Brain microvascular endothelial cell (primary cell): ENCODE results near the gene MTUS2.

Experiments
- DNase-seq: peaks from one replicate; pipeline ENCODE4 v3.0.0-alpha.2; 2020
- H3K27ac ChIP-seq: fragments of 250-450 bp; sonication (Bioruptor Pico); 2 replicates; pipeline ENCODE4 v1.5.1; 2020; ENCODE audit warnings: mild to moderate bottlenecking, moderate library complexity
- H3K27me3 ChIP-seq: fragments of 250-450 bp; sonication (Bioruptor Pico); replicated peaks from 2 replicates; pipeline ENCODE4 v1.5.1; 2020; ENCODE audit warnings: mild to moderate bottlenecking
- H3K36me3 ChIP-seq: fragments of 250-450 bp; sonication (Bioruptor Pico); replicated peaks from 2 replicates; pipeline ENCODE4 v1.5.1; 2020; ENCODE audit warnings: mild to moderate bottlenecking
- H3K4me3 ChIP-seq: 2 replicates; pipeline ENCODE4 v1.5.1; 2011; ENCODE audit warnings: low read depth, mild to moderate bottlenecking, control low read depth, low read length, moderate library complexity
- CTCF ChIP-seq: IDR thresholded peaks from 2 replicates; pipeline ENCODE4 v1.5.1; 2011; ENCODE audit warnings: low read depth, mild to moderate bottlenecking, moderate library complexity, low read length, control low read depth, inconsistent platforms; ENCODE audit errors: missing control alignments
- in situ Hi-C: cut with HindIII; loops from 2 replicates; pipeline ENCODE4 v1.10.0; 2017; ENCODE audit warnings: low sequenced_read_pairs, low pct_ligation_motif_present

Gene MTUS2

GRCh38 chr13:29165216-29165615 lies 345.1 kb downstream of the MTUS2 start:
- TF ChIP-seq CTCF: no peak
- in situ Hi-C loops: no loop called here
- Histone ChIP-seq H3K27ac (no peak overlapping the region), H3K36me3 (no peaks in the 10 kb centered on the region), H3K27me3 (no peaks in the 10 kb centered on the region), H3K4me3 (no peak overlapping the region)
- DNase-seq: no peak

- no peak for TF ChIP-seq CTCF
- Histone ChIP-seq H3K27me3 (no peaks in the 10 kb centered on the region), H3K27ac (no peak overlapping the region), H3K4me3 (no peak overlapping the region), H3K36me3 (no peaks in the 10 kb centered on the region)
- no peak for DNase-seq
- in situ Hi-C loops: no loop called here
Observed at GRCh38 chr13:29165840-29166239, 345.7 kb downstream of the MTUS2 start.

DNA sequence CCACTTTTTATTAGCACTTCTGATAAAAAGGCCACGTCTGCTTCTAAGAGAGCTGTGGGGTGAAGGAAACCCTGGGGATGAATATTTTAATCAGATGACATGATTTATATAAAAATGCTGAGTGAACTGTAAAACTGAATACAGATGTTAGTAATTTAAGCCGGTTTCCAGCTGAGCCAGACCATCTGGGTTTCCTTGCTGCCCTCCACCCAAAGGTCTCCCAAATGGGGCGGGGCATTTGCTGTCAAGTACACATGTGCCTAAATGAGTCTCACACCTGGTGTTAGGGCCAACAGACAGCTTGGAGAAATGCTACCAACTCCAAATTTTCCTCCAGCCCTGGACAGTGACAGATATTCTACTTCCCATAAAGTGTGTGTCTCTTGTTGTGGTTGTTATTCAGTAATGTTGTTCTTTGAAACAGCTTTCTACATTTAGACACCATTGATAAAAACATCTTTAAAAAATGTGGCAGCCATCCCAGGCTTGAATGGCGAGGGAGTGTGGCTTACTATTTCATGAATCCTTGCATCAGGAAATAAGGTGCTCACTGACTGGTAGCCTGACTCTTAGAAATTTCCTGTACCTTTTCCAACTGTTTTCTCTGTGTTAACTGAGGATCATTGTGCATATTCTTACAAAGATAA lies 350.4 kb downstream of the MTUS2 start:
- Histone ChIP-seq H3K27me3 (no peaks in the 10 kb centered on the region), H3K36me3 (no peaks in the 10 kb centered on the region), H3K4me3 (no peak overlapping the region), H3K27ac (no peak overlapping the region)
- TF ChIP-seq CTCF: no peak
- no peak for DNase-seq
- in situ Hi-C loops: no loop called here

DNA sequence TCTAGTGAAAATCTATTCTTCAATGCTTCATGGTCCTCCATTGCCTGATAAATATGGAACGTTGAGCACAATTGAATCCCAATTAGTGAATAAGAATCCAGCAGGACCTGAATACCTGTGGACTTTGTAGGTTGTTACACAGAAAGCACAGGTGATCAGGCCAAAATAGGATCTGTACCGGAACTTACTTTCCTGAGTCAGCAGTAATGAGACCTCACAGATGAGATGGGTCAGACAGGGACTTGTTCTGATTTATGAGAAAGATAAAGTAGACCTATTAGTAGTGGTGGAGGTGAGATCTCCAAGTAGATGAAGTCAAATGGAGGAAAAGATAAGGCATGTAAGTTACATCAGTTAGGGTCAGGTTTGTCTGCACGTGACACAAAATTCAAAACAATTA lies 351.1 kb downstream of the MTUS2 start:
- DNase-seq: no peak
- in situ Hi-C loops: no loop called here
- Histone ChIP-seq H3K4me3 (no peak overlapping the region), H3K27ac (no peak overlapping the region), H3K27me3 (no peaks in the 10 kb centered on the region), H3K36me3 (no peaks in the 10 kb centered on the region)
- TF ChIP-seq CTCF: no peak

DNA sequence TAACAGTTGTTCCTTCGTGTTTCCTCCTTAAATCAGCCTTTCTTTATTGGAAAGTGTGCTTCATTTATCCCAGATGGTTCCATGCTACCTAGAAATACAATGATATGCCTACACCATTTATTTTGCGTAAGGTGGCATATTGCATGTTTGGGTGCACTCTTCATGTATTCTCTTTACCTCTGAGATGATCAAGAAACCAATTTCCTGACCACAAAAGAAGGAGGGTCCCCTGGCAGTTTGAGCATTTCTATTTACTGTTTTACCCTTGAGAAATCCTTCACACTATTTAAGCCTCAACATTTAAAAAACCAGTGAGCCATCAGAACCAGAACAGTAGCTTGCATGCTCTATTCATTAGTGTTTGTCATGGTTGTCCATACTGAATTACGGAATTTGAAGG lies 354.0 kb downstream of the MTUS2 start:
- no peak overlapping the region for H3K4me3 ChIP-seq
- no peak overlapping the region for H3K27ac ChIP-seq
- no peaks in the 10 kb centered on the region for H3K36me3 ChIP-seq
- H3K27me3 ChIP-seq: no peaks in the 10 kb centered on the region
- DNase-seq: no peak
- in situ Hi-C loops: no loop called here
- no peak for TF ChIP-seq CTCF

DNA sequence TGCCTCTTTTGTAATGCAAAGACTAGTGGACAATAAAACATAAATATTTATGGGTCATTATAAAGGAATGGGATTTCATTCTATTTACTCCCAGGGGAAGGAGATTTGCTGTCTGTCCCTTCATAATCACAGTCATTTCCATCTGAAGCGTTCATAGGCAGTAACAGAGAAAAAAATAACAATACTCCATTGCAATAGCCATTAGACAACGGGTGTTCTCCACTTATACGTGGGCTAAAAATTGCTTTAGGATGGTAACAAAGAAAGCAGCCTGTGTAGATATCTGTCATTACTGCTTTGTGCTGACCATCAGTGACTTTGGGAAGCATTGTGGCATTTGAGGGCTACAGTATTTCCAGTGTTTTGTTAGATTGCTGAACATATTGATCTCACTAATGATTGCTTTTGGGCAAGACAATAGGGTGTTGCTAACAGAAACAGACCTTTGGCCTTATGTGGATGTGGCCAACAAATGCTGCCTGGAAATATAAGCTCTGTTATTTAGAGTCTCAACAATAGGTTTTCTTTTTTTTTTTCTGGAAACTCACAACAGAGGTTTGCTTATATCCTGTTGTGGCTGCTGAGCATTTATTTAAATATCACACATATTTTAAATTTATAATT lies 355.2 kb downstream of the MTUS2 start:
- in situ Hi-C loops: no loop called here
- H3K36me3 ChIP-seq: no peaks in the 10 kb centered on the region
- DNase-seq: no peak
- TF ChIP-seq CTCF: no peak
- H3K27ac ChIP-seq: no peak overlapping the region
- no peak overlapping the region for H3K4me3 ChIP-seq
- no peaks in the 10 kb centered on the region for H3K27me3 ChIP-seq
